ENCODE results near the gene EXOC4. TPM values are rescaled to one million over a fixed set of nuclear protein-coding genes. Genes with fewer than 3 reads are reported as not detected.
A peak's percentile ranks its signal among the peaks of the same experiment; 100 is the strongest.

Gene EXOC4
- total and polyA plus RNA-seq, 4 donors = 47.5 to 100 (median 72.3) TPM

GRCh38 chr7:134022286-134022911, 769.5 kb downstream of the EXOC4 start:
- Histone ChIP-seq H3K27ac (ENCODE audit: low read depth, low read length) (no peak overlapping the region), H3K4me3 (ENCODE audit: low read depth, low read length) (no peak overlapping the region), H3K36me3 (ENCODE audit: control insufficient read depth, insufficient read depth, low read length) (no peaks in the 10 kb centered on the region), H3K4me1 (ENCODE audit: control insufficient read depth, insufficient read depth, low read length) (no peaks in the 10 kb centered on the region), H3K9me3 (ENCODE audit: control insufficient read depth, insufficient read depth, low read length) (no peaks in the 10 kb centered on the region), H3K27me3 (ENCODE audit: control insufficient read depth, insufficient read depth, low read length) (no peaks in the 10 kb centered on the region)
- DNase-seq (ENCODE audit: low read depth in 4 of 6, low spot score in 6 of 6) = no peak
- 67% methylated on average over 1 of the region's 1 CpG for WGBS (ENCODE audit: insufficient coverage)

- H3K9me3 ChIP-seq (ENCODE audit: control insufficient read depth, insufficient read depth, low read length) = no peaks in the 10 kb centered on the region
- H3K36me3 ChIP-seq (ENCODE audit: control insufficient read depth, insufficient read depth, low read length) = no peaks in the 10 kb centered on the region
- no peak overlapping the region for H3K4me3 ChIP-seq (ENCODE audit: low read depth, low read length)
- H3K27me3 ChIP-seq (ENCODE audit: control insufficient read depth, insufficient read depth, low read length) = no peaks in the 10 kb centered on the region
- DNase-seq (ENCODE audit: low read depth in 4 of 6, low spot score in 6 of 6) = peak in 3 of 6 donors; percentile 17 to 66 (median 32)
- 38% methylated on average over 1 of the region's 2 CpGs for WGBS (ENCODE audit: insufficient coverage)
- no peaks in the 10 kb centered on the region for H3K4me1 ChIP-seq (ENCODE audit: control insufficient read depth, insufficient read depth, low read length)
- no peak overlapping the region for H3K27ac ChIP-seq (ENCODE audit: low read depth, low read length)
These were observed 771.9 kb downstream of the EXOC4 start for GRCh38 chr7:134024739-134025138.

- Histone ChIP-seq H3K4me1 (ENCODE audit: control insufficient read depth, insufficient read depth, low read length) (no peaks in the 10 kb centered on the region), H3K4me3 (ENCODE audit: low read depth, low read length) (no peak overlapping the region), H3K27me3 (ENCODE audit: control insufficient read depth, insufficient read depth, low read length) (no peaks in the 10 kb centered on the region), H3K27ac (ENCODE audit: low read depth, low read length) (no peak overlapping the region), H3K9me3 (ENCODE audit: control insufficient read depth, insufficient read depth, low read length) (peaks cover 2% of the 10 kb centered on the region), H3K36me3 (ENCODE audit: control insufficient read depth, insufficient read depth, low read length) (no peaks in the 10 kb centered on the region)
- 77% methylated on average over 3 of the region's 4 CpGs for WGBS (ENCODE audit: insufficient coverage)
- no peak for DNase-seq (ENCODE audit: low read depth in 4 of 6, low spot score in 6 of 6)
These were observed 776.0 kb downstream of the EXOC4 start for GRCh38 chr7:134028853-134029252.

GRCh38 chr7:134029743-134030142, 776.9 kb downstream of the EXOC4 start:
- H3K9me3 ChIP-seq (ENCODE audit: control insufficient read depth, insufficient read depth, low read length) = peaks cover 2% of the 10 kb centered on the region

GRCh38 chr7:134030460-134030865, 777.6 kb downstream of the EXOC4 start:
- no peak overlapping the region for H3K27ac ChIP-seq (ENCODE audit: low read depth, low read length)
- H3K4me3 ChIP-seq (ENCODE audit: low read depth, low read length) = no peak overlapping the region
- 100% methylated on average over 3 of the region's 9 CpGs for WGBS (ENCODE audit: insufficient coverage)
- no peaks in the 10 kb centered on the region for H3K36me3 ChIP-seq (ENCODE audit: control insufficient read depth, insufficient read depth, low read length)
- no peak for DNase-seq (ENCODE audit: low read depth in 4 of 6, low spot score in 6 of 6)
- H3K9me3 ChIP-seq (ENCODE audit: control insufficient read depth, insufficient read depth, low read length) = peaks cover 2% of the 10 kb centered on the region
- no peaks in the 10 kb centered on the region for H3K4me1 ChIP-seq (ENCODE audit: control insufficient read depth, insufficient read depth, low read length)
- H3K27me3 ChIP-seq (ENCODE audit: control insufficient read depth, insufficient read depth, low read length) = no peaks in the 10 kb centered on the region

More at GRCh38 chr7:134029743-134030142, 776.9 kb downstream of the EXOC4 start:
- H3K4me1 ChIP-seq (ENCODE audit: control insufficient read depth, insufficient read depth, low read length) = no peaks in the 10 kb centered on the region
- DNase-seq (ENCODE audit: low read depth in 4 of 6, low spot score in 6 of 6) = no peak
- H3K4me3 ChIP-seq (ENCODE audit: low read depth, low read length) = no peak overlapping the region
- no peaks in the 10 kb centered on the region for H3K27me3 ChIP-seq (ENCODE audit: control insufficient read depth, insufficient read depth, low read length)
- WGBS (ENCODE audit: insufficient coverage) = no CpG with 5 or more reads among the region's 1 CpG
- H3K27ac ChIP-seq (ENCODE audit: low read depth, low read length) = no peak overlapping the region
- no peaks in the 10 kb centered on the region for H3K36me3 ChIP-seq (ENCODE audit: control insufficient read depth, insufficient read depth, low read length)

- Histone ChIP-seq H3K36me3 (ENCODE audit: control insufficient read depth, insufficient read depth, low read length) (no peaks in the 10 kb centered on the region), H3K9me3 (ENCODE audit: control insufficient read depth, insufficient read depth, low read length) (peaks cover 2% of the 10 kb centered on the region), H3K27ac (ENCODE audit: low read depth, low read length) (no peak overlapping the region), H3K4me1 (ENCODE audit: control insufficient read depth, insufficient read depth, low read length) (no peaks in the 10 kb centered on the region), H3K27me3 (ENCODE audit: control insufficient read depth, insufficient read depth, low read length) (no peaks in the 10 kb centered on the region), H3K4me3 (ENCODE audit: low read depth, low read length) (no peak overlapping the region)
- 84% methylated on average over 2 of the region's 3 CpGs for WGBS (ENCODE audit: insufficient coverage)
- DNase-seq (ENCODE audit: low read depth in 4 of 6, low spot score in 6 of 6) = peak in 1 of 6 donors; percentile 60
These were observed 779.1 kb downstream of the EXOC4 start for GRCh38 chr7:134031835-134032617.

- H3K9me3 ChIP-seq (ENCODE audit: control insufficient read depth, insufficient read depth, low read length) = peaks cover 2% of the 10 kb centered on the region
- H3K36me3 ChIP-seq (ENCODE audit: control insufficient read depth, insufficient read depth, low read length) = no peaks in the 10 kb centered on the region
- whole genome bisulfite sequencing (ENCODE audit: insufficient coverage) = 80% methylated on average over 1 of the region's 3 CpGs
- H3K27ac ChIP-seq (ENCODE audit: low read depth, low read length) = no peak overlapping the region
- no peak overlapping the region for H3K4me3 ChIP-seq (ENCODE audit: low read depth, low read length)
- H3K4me1 ChIP-seq (ENCODE audit: control insufficient read depth, insufficient read depth, low read length) = no peaks in the 10 kb centered on the region
- no peaks in the 10 kb centered on the region for H3K27me3 ChIP-seq (ENCODE audit: control insufficient read depth, insufficient read depth, low read length)
- DNase-seq (ENCODE audit: low read depth in 4 of 6, low spot score in 6 of 6) = no peak
These were observed 781.8 kb downstream of the EXOC4 start for GRCh38 chr7:134034652-134035051.

- no peaks in the 10 kb centered on the region for H3K9me3 ChIP-seq (ENCODE audit: control insufficient read depth, insufficient read depth, low read length)
- no peak overlapping the region for H3K27ac ChIP-seq (ENCODE audit: low read depth, low read length)
- no peaks in the 10 kb centered on the region for H3K36me3 ChIP-seq (ENCODE audit: control insufficient read depth, insufficient read depth, low read length)
- 62% methylated on average over 3 of the region's 4 CpGs for WGBS (ENCODE audit: insufficient coverage)
- no peak for DNase-seq (ENCODE audit: low read depth in 4 of 6, low spot score in 6 of 6)
- no peak overlapping the region for H3K4me3 ChIP-seq (ENCODE audit: low read depth, low read length)
- H3K27me3 ChIP-seq (ENCODE audit: control insufficient read depth, insufficient read depth, low read length) = no peaks in the 10 kb centered on the region
- H3K4me1 ChIP-seq (ENCODE audit: control insufficient read depth, insufficient read depth, low read length) = no peaks in the 10 kb centered on the region
These were observed 785.1 kb downstream of the EXOC4 start for GRCh38 chr7:134037991-134038390.

GRCh38 chr7:134040988-134041387, 788.1 kb downstream of the EXOC4 start:
- no peak for DNase-seq (ENCODE audit: low read depth in 4 of 6, low spot score in 6 of 6)
- no peaks in the 10 kb centered on the region for H3K27me3 ChIP-seq (ENCODE audit: control insufficient read depth, insufficient read depth, low read length)
- no peaks in the 10 kb centered on the region for H3K4me1 ChIP-seq (ENCODE audit: control insufficient read depth, insufficient read depth, low read length)
- H3K27ac ChIP-seq (ENCODE audit: low read depth, low read length) = no peak overlapping the region
- H3K4me3 ChIP-seq (ENCODE audit: low read depth, low read length) = no peak overlapping the region
- H3K36me3 ChIP-seq (ENCODE audit: control insufficient read depth, insufficient read depth, low read length) = no peaks in the 10 kb centered on the region
- WGBS (ENCODE audit: insufficient coverage) = no CpG with 5 or more reads among the region's 2 CpGs
- H3K9me3 ChIP-seq (ENCODE audit: control insufficient read depth, insufficient read depth, low read length) = no peaks in the 10 kb centered on the region

GRCh38 chr7:134041477-134041876, 788.6 kb downstream of the EXOC4 start:
- H3K4me3 ChIP-seq (ENCODE audit: low read depth, low read length) = no peak overlapping the region
- no peaks in the 10 kb centered on the region for H3K9me3 ChIP-seq (ENCODE audit: control insufficient read depth, insufficient read depth, low read length)
- H3K4me1 ChIP-seq (ENCODE audit: control insufficient read depth, insufficient read depth, low read length) = no peaks in the 10 kb centered on the region
- DNase-seq (ENCODE audit: low read depth in 4 of 6, low spot score in 6 of 6) = no peak
- no peak overlapping the region for H3K27ac ChIP-seq (ENCODE audit: low read depth, low read length)
- H3K36me3 ChIP-seq (ENCODE audit: control insufficient read depth, insufficient read depth, low read length) = no peaks in the 10 kb centered on the region
- no peaks in the 10 kb centered on the region for H3K27me3 ChIP-seq (ENCODE audit: control insufficient read depth, insufficient read depth, low read length)
